Measurements from ENCODE around the gene MC5R. TPM values are rescaled to one million over a fixed set of nuclear protein-coding genes. Genes with fewer than 3 reads are reported as not detected.
A peak's percentile ranks its signal among the peaks of the same experiment; 100 is the strongest.

The MC5R gene
- total RNA-seq, 4 donors from 2014 or later, result 0.38 to 0.57 TPM; not detected in 2

GRCh38 chr18:13797157-13797611 is 26.8 kb upstream of the MC5R start:
- Histone ChIP-seq H3K9me3 (no peaks in the 10 kb centered on the region), H3K4me3 (no peak overlapping the region), H3K27ac (no peak overlapping the region), H3K4me1 (peaks cover 4 to 12% (median 4%) of the 10 kb centered on the region in 3 donors), H3K36me3 (no peaks in the 10 kb centered on the region), H3K27me3 (peaks cover 0 to 49% (median 0%) of the 10 kb centered on the region in 4 donors)
- no peak for DNase-seq
- intact Hi-C loops (cut with DNase I), result no loop called here
- TF ChIP-seq POLR2A (IDR thresholded peaks at IDR 0.05), result no peak
- TF ChIP-seq CTCF (IDR thresholded peaks at IDR 0.05), result no peak
- 56 to 63% methylated on average over 3 of the region's 3 CpGs for WGBS, 2 donors

- Histone ChIP-seq H3K9me3 (no peaks in the 10 kb centered on the region), H3K27ac (no peak overlapping the region), H3K36me3 (no peaks in the 10 kb centered on the region), H3K4me3 (no peak overlapping the region), H3K27me3 (peaks cover 0 to 68% (median 0%) of the 10 kb centered on the region in 4 donors), H3K4me1 (peaks cover 4 to 12% (median 4%) of the 10 kb centered on the region in 3 donors)
- DNase-seq, result no peak
- WGBS, 2 donors, result 89 to 90% methylated on average over 7 of the region's 11 CpGs
- intact Hi-C loops (cut with DNase I), result no loop called here
- TF ChIP-seq CTCF (IDR thresholded peaks at IDR 0.05) (no peak), POLR2A (IDR thresholded peaks at IDR 0.05) (no peak)
Measured at GRCh38 chr18:13799396-13799795, 24.6 kb upstream of the MC5R start.

GRCh38 chr18:13800505-13801259 is 23.3 kb upstream of the MC5R start:
- no peaks in the 10 kb centered on the region for H3K9me3 ChIP-seq
- H3K27ac ChIP-seq, result no peak overlapping the region
- intact Hi-C loops (cut with DNase I), result no loop called here
- 9 to 19% methylated on average over 16 to 18 of the region's 30 CpGs for WGBS, 2 donors
- H3K27me3 ChIP-seq, result peaks cover 0 to 71% (median 0%) of the 10 kb centered on the region in 4 donors
- peak overlapping the region in 3 of 4 donors; percentile 23 to 52 (median 31) for H3K4me3 ChIP-seq
- H3K36me3 ChIP-seq, result no peaks in the 10 kb centered on the region
- H3K4me1 ChIP-seq, result peaks cover 4 to 16% (median 4%) of the 10 kb centered on the region in 3 donors
- TF ChIP-seq POLR2A (IDR thresholded peaks at IDR 0.05), result no peak
- TF ChIP-seq CTCF (IDR thresholded peaks at IDR 0.05), result peak in 5 of 6 experiments; percentile 19 to 55 (median 26)
- no peak for DNase-seq

- no peak for DNase-seq
- peaks cover 4 to 16% (median 4%) of the 10 kb centered on the region in 3 donors for H3K4me1 ChIP-seq
- WGBS, 2 donors, result 7 to 9% methylated on average over 15 of the region's 15 CpGs
- intact Hi-C loops (cut with DNase I), result no loop called here
- peaks cover 0 to 69% (median 0%) of the 10 kb centered on the region in 4 donors for H3K27me3 ChIP-seq
- no peaks in the 10 kb centered on the region for H3K9me3 ChIP-seq
- H3K4me3 ChIP-seq, result peak overlapping the region in 3 of 4 donors; percentile 23 to 52 (median 31)
- TF ChIP-seq CTCF (IDR thresholded peaks at IDR 0.05) (no peak), POLR2A (IDR thresholded peaks at IDR 0.05) (no peak)
- H3K36me3 ChIP-seq, result no peaks in the 10 kb centered on the region
- H3K27ac ChIP-seq, result no peak overlapping the region
Measured at GRCh38 chr18:13801260-13801601, 22.7 kb upstream of the MC5R start.

GRCh38 chr18:13804305-13804704 is 19.6 kb upstream of the MC5R start:
- no peaks in the 10 kb centered on the region for H3K36me3 ChIP-seq
- H3K9me3 ChIP-seq, result no peaks in the 10 kb centered on the region
- TF ChIP-seq CTCF (IDR thresholded peaks at IDR 0.05) (no peak), POLR2A (IDR thresholded peaks at IDR 0.05) (no peak)
- peak overlapping the region in 1 of 4 donors; percentile 21 for H3K27ac ChIP-seq
- peaks cover 4 to 28% (median 4%) of the 10 kb centered on the region in 3 donors for H3K4me1 ChIP-seq
- intact Hi-C loops (cut with DNase I), result no loop called here
- peaks cover 0 to 46% (median 0%) of the 10 kb centered on the region in 4 donors for H3K27me3 ChIP-seq
- WGBS, 2 donors, result 35 to 44% methylated on average over 4 of the region's 4 CpGs
- no peak for DNase-seq
- no peak overlapping the region for H3K4me3 ChIP-seq
